SK-N-SH (cell line): ENCODE measurements around the gene UBE2N.

Experiments used
- CTCF ChIP-seq: fragments of 200-600 bp; sonication (generic); IDR thresholded peaks from 2 replicates; pipeline ENCODE4 v1.6.1; 2017; ENCODE audit warnings: antibody characterized with exemption, mild to moderate bottlenecking, moderate library complexity
- GABPA ChIP-seq: IDR thresholded peaks from 2 replicates; pipeline ENCODE4 v1.4.0; 2012; ENCODE audit warnings: low read depth, mild to moderate bottlenecking
- POLR2AphosphoS5 ChIP-seq: IDR thresholded peaks from 2 replicates; pipeline ENCODE4 v1.6.1; 2012; ENCODE audit warnings: low read depth, low read length
- REST ChIP-seq: IDR thresholded peaks from 2 replicates; pipeline ENCODE4 v1.6.1; 2012; ENCODE audit warnings: mild to moderate bottlenecking, low read depth, low read length, moderate library complexity
- RFX5 ChIP-seq: IDR thresholded peaks from 2 replicates; pipeline ENCODE4 v1.6.1; 2012; ENCODE audit warnings: mild to moderate bottlenecking, improper control_type of control experiment, low read length
- TAF1 ChIP-seq: IDR thresholded peaks from 2 replicates; pipeline ENCODE4 v1.6.1; 2012; ENCODE audit warnings: low read depth, mild to moderate bottlenecking, low read length, moderate library complexity, borderline replicate concordance
- USF1 ChIP-seq: IDR thresholded peaks from 2 replicates; pipeline ENCODE4 v1.4.0; 2012; ENCODE audit warnings: low read depth, borderline replicate concordance
- YY1 ChIP-seq: IDR thresholded peaks from 2 replicates; pipeline ENCODE4 v1.4.0; 2012; ENCODE audit warnings: low read depth, mild to moderate bottlenecking
- ZBTB33 ChIP-seq: IDR thresholded peaks from 2 replicates; pipeline ENCODE4 v1.4.0; 2012; ENCODE audit warnings: low read depth, borderline replicate concordance

- TF ChIP-seq TAF1 = no peak
- TF ChIP-seq CTCF = no peak
- TF ChIP-seq YY1 = no peak
- no peak for TF ChIP-seq GABPA
- no peak for TF ChIP-seq RFX5
- TF ChIP-seq REST = no peak
- no peak for TF ChIP-seq USF1
- TF ChIP-seq POLR2AphosphoS5 = no peak
- TF ChIP-seq ZBTB33 = no peak
Measured at GRCh38 chr12:93451423-93452158, 9.8 kb upstream of the UBE2N start.
